Ureter (tissue), 1 donor: ENCODE data around the gene GNG7. TPM values are rescaled to one million over a fixed set of nuclear protein-coding genes. Genes with fewer than 3 reads are reported as not detected.
"Not testable (repeated sequence)": the region's sequence is repeated elsewhere in the genome, so short reads cannot be mapped to it uniquely, and the experiment has no call there.

Experiments
- DNase-seq: peaks from one replicate; pipeline ENCODE4 v3.0.0-alpha.2; 2020; ENCODE audit warnings: low spot score
- total RNA-seq: library from RNA; stranded (reverse); gene quantifications from one replicate; pipeline ENCODE4 v1.2.4, GENCODE V29; 2023
- donor health status: DM: yes; HTN: yes; CAD: no.

GNG7 gene
- total RNA-seq, 1 donor from 2014 or later = 6.2 TPM

GRCh38 chr19:2602391-2603181, 99.9 kb downstream of the GNG7 start:
- DNase-seq = peak; percentile 89

- DNase-seq = no peak
These were observed 101.3 kb downstream of the GNG7 start for GRCh38 chr19:2600914-2601870.

GRCh38 chr19:2594319-2594718, 108.2 kb downstream of the GNG7 start:
- DNase-seq = no peak

- no peak for DNase-seq
These were observed 109.7 kb downstream of the GNG7 start for GRCh38 chr19:2592824-2593223.

- no peak for DNase-seq
These were observed 110.8 kb downstream of the GNG7 start for GRCh38 chr19:2591537-2592291.

GRCh38 chr19:2590630-2591399, 111.7 kb downstream of the GNG7 start:
- no peak for DNase-seq

- peak; percentile 29 for DNase-seq
These were observed 113.1 kb downstream of the GNG7 start for GRCh38 chr19:2589441-2589840.

GRCh38 chr19:2588081-2588777, 114.3 kb downstream of the GNG7 start:
- no peak for DNase-seq

GRCh38 chr19:2587001-2587719, 115.3 kb downstream of the GNG7 start:
- DNase-seq = no peak

- DNase-seq = no peak
These were observed 116.3 kb downstream of the GNG7 start for GRCh38 chr19:2586196-2586595.

GRCh38 chr19:2584002-2584401, 118.5 kb downstream of the GNG7 start:
- DNase-seq = no peak

- peak; percentile 18 for DNase-seq
These were observed 119.2 kb downstream of the GNG7 start for GRCh38 chr19:2582984-2583956.

- DNase-seq = not testable (repeated sequence)
These were observed 122.1 kb downstream of the GNG7 start for GRCh38 chr19:2580396-2580795.

GRCh38 chr19:2579678-2580280, 122.7 kb downstream of the GNG7 start:
- no peak for DNase-seq

GRCh38 chr19:2578901-2579677, 123.4 kb downstream of the GNG7 start:
- peak; percentile 88 for DNase-seq

- no peak for DNase-seq
These were observed 124.1 kb downstream of the GNG7 start for GRCh38 chr19:2578391-2578890.

- no peak for DNase-seq
These were observed 124.7 kb downstream of the GNG7 start for GRCh38 chr19:2577722-2578335.
